Spinal cord (tissue), 10 donors: Measurements from ENCODE around the gene AGK. TPM values are rescaled to one million over a fixed set of nuclear protein-coding genes. Genes with fewer than 3 reads are reported as not detected.
"Not testable (repeated sequence)": the region's sequence is repeated elsewhere in the genome, so short reads cannot be mapped to it uniquely, and the experiment has no call there.

Experiments
- DNase-seq, 6 donors: peaks; one replicate each; pipeline versions ENCODE4 v3.0.0 to v3.0.0-alpha.2; 2013 to 2015; ENCODE audit warnings: low spot score in 6 of 6, low read depth in 4 of 6
- H3K27ac ChIP-seq: one replicate; pipeline ENCODE4 v1.5.1; 2013; ENCODE audit warnings: low read depth, low read length, control low read depth
- H3K27me3 ChIP-seq: one replicate; pipeline ENCODE4 v1.6.1; 2013; ENCODE audit warnings: low read length; ENCODE audit not compliant: control insufficient read depth, insufficient read depth
- H3K36me3 ChIP-seq: one replicate; pipeline ENCODE4 v1.6.1; 2013; ENCODE audit warnings: low read length; ENCODE audit not compliant: control insufficient read depth, insufficient read depth
- H3K4me1 ChIP-seq: one replicate; pipeline ENCODE4 v1.6.1; 2013; ENCODE audit warnings: low read length; ENCODE audit not compliant: control insufficient read depth, insufficient read depth
- H3K4me3 ChIP-seq: one replicate; pipeline ENCODE4 v1.5.1; 2013; ENCODE audit warnings: low read depth, low read length, control low read depth
- H3K9me3 ChIP-seq: one replicate; pipeline ENCODE4 v1.6.1; 2013; ENCODE audit warnings: low read length; ENCODE audit not compliant: control insufficient read depth, insufficient read depth
- WGBS: methylation state at CpG from one replicate; pipeline ENCODE4 v1.1.5; 2013; ENCODE audit warnings: missing lambda C conversion rate; ENCODE audit not compliant: insufficient coverage; 5-methylcytosine and 5-hydroxymethylcytosine counted together
- polyA plus RNA-seq, 2 donors: library from polyadenylated mRNA; unstranded; fragments of 120-200 nt; gene quantifications; one replicate each; pipeline ENCODE4 v1.2.1, GENCODE V29; 2013; ENCODE audit not compliant: insufficient read length in 2 of 2
- total RNA-seq, 2 donors: library from RNA; depleted of rRNA in 1 of 2; stranded (reverse); fragments of 120-200 nt in 1 of 2; fragments of >200 nt in 1 of 2; gene quantifications; one replicate each; pipeline versions ENCODE4 v1.2.3 to v1.2.4, GENCODE V29; 2013 to 2014
- donor health status: healthy.

AGK gene
- total and polyA plus RNA-seq, 4 donors: 43.7 to 65.7 (median 48.5) TPM

DNA sequence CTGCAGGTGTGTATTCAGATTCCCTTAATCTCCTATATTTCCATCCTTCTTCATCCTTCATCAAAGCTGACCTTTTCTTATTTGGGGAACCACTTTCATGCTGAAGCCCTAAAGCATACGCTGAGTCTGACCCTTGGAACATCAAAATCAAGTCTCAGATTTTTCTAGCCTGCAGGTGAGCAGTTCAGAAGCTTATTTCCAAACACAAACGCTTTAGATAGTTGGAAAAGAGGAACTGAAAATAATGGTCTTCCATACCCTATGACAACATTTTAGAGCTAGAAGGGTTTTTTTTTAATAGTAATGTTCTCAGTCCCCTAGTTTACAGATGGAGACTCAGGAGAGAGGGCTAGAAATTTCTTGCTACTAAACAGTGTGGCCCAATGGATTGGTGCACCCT is 1.6 kb upstream of the AGK start:
- Histone ChIP-seq H3K9me3 (no peaks in the 10 kb centered on the region), H3K4me3 (no peak overlapping the region), H3K27me3 (no peaks in the 10 kb centered on the region), H3K4me1 (peaks cover 20% of the 10 kb centered on the region), H3K27ac (no peak overlapping the region), H3K36me3 (no peaks in the 10 kb centered on the region)
- no peak for DNase-seq
- 100% methylated on average over 1 of the region's 2 CpGs for WGBS

DNA sequence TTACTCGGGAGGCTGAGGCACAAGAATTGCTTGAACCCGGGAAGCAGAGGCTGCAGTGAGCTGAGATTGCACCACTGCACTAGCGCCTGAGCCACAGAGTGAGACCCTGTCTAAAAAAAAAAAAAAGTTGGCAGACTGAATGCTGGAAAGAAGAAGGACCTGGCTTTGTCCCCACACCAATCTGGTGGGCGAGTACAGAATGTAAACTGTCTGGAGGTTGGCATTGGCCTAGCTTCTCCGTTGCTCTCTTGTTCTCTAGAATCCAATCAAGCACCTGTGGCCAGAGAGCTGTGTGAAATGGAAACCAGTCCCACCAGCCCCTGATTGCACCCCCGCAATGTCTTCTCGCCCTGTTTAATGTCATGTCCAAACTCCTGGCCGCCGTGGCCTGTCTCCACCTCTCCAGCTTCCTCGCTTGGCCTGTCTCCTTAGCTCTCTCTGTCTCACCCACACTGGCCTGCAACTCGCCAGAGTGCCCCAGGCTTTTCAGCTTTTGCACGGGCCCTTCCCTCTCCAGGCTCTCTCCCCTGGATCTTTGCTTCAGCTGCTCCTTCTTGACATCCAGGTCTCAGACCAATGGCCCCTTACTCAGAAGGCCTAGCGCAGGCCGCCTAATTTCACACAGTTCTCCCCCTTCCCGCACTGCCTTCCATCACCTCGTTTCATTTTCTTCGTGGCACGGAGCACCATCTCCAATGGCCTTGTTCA is 670 bp upstream of the AGK start:
- no peaks in the 10 kb centered on the region for H3K27me3 ChIP-seq
- DNase-seq: peak in 2 of 6 donors; percentile 7 to 59
- peak overlapping the region; percentile 65 for H3K4me3 ChIP-seq
- no peaks in the 10 kb centered on the region for H3K9me3 ChIP-seq
- peaks cover 20% of the 10 kb centered on the region for H3K4me1 ChIP-seq
- peak overlapping the region; percentile 86 for H3K27ac ChIP-seq
- no peaks in the 10 kb centered on the region for H3K36me3 ChIP-seq
- 26% methylated on average over 17 of the region's 18 CpGs for WGBS

DNA sequence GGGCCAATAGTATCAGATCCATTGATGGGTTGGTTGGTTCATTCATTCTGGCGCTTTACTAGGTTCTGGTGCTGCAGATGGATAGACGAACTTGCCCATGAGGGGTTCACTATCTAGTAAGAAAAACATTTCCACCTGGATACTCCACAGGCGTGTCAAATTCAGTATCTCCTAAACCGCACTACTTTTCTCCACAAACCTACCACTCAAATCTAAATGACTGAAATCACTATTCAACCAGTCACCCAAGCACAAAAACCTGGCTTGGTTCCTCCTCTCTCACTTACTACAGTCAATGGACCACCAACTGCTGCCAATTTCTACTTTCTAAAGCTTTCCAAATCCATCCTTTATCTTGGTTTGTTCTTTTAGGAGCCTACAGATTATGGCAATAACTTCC is 572 bp downstream of the AGK start:
- Histone ChIP-seq H3K4me3 (peak overlapping the region; percentile 65), H3K36me3 (peaks cover 3% of the 10 kb centered on the region), H3K27me3 (no peaks in the 10 kb centered on the region), H3K4me1 (peaks cover 20% of the 10 kb centered on the region), H3K9me3 (no peaks in the 10 kb centered on the region), H3K27ac (peak overlapping the region; percentile 33)
- peak in 2 of 6 donors; percentile 7 to 50 for DNase-seq
- WGBS: 2% methylated on average over 4 of the region's 4 CpGs

DNA sequence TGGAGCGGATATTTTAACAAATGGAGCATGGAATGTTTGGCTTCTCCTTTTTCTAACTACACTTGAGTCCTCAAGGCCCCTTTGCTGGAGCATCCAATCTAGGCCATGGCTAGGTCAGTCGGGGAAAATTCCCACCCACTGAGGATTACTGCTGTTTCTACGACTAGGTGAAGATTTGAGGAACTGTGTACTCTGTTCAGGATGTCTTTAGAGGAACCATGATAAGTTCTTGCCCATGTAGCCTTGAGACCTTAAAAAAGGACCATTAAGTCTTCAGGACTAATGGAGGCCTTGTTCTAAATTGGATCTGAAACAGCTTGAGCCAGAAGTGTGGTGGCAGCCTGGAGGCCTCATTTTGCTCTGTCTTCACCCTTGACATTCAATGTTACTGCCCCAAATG is 6.2 kb downstream of the AGK start:
- Histone ChIP-seq H3K4me1 (peaks cover 4% of the 10 kb centered on the region), H3K9me3 (no peaks in the 10 kb centered on the region), H3K36me3 (peaks cover 10% of the 10 kb centered on the region), H3K27me3 (no peaks in the 10 kb centered on the region), H3K4me3 (no peak overlapping the region), H3K27ac (peak overlapping the region; percentile 64)
- WGBS: no CpG with 5 or more reads among the region's 3 CpGs
- no peak for DNase-seq

DNA sequence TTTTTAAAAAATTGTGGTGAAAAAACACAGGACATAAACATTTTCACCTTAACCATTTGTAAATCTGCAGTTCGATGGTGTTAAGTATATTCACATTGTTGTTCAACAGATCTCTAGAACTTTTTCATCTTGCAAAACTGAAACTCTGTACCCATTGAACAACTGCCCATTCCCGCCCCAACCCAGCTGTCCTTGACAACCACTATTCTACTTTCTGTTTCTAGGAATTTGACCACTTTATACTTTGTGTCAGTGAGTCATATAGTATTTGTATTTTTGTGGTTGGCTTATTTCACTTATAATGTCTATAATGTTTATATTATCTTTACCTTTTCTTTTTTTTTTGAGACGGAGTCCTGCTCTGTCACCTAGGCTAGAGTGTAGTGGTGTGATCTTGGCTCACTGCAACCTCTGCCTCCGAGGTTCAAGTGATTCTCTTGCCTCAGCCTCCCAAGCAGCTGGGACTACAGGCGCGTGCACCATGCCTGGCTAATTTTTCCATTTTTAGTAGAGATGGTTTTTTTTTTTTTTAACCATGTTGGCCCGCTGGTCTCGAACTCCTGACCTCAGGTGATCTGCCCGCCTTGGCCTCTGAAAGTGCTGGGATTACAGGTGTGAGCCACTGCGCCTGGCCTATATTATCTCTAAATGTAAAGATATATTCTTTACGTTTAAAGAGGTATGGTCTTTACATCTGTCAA is 6.8 kb downstream of the AGK start:
- H3K4me3 ChIP-seq, H3K27me3 ChIP-seq, DNase-seq, H3K9me3 ChIP-seq, H3K4me1 ChIP-seq, H3K36me3 ChIP-seq: not testable (repeated sequence)
- 100% methylated on average over 1 of the region's 11 CpGs for WGBS
- H3K27ac ChIP-seq: peak overlapping the region; percentile 64

DNA sequence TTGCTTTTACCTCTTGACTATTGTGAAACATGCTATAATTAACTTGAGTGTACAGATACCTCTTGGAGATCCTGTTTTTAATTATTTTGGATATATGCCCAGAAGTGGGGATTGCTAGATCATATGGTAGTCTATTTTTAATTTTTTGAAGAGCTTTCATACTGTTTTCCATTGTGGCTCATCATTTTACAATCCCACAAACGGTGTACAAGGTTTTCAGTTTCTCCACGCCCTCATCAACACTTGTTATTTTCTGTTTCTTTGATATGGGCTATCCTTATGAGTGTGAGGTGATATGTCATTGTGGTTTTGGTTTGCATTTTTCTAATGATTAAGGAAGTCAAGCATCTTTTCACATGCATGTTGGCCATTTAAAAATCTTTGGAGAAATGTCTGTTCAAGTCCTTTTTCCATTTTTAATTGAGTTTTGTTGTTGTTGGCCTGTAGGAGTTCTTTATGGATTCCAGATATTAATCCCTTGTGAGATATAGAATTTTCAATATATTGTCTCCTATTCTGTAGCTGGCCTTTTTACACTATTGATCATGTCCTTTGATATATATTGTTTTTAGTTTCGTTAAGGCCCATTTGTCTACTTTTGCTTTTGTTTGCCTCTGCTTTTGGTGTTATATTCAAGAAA is 7.5 kb downstream of the AGK start:
- Histone ChIP-seq H3K4me1 (peaks cover 4% of the 10 kb centered on the region), H3K36me3 (peaks cover 10% of the 10 kb centered on the region), H3K9me3 (no peaks in the 10 kb centered on the region), H3K4me3 (no peak overlapping the region), H3K27me3 (no peaks in the 10 kb centered on the region), H3K27ac (no peak overlapping the region)
- no peak for DNase-seq
- WGBS: no CpG with 5 or more reads among the region's 3 CpGs

DNA sequence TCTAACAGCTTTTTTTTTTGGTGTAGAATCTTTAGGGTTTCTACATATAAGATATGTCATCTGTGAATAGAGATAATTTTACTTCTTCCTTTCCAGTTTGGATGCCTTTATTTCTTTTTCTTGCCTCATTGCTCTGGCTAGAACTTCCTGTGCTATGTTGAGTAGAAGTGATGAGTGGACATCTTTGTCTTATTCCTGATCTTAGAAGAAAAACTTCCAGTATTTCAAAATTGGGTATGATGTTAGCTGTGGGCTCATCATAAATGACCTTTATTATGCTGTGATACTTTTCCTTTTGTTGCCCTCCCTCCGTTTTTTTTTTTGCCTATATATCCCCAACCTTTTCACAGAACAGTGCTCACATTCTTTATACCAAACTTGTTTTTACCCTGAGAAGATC is 8.8 kb downstream of the AGK start:
- Histone ChIP-seq H3K36me3 (peaks cover 10% of the 10 kb centered on the region), H3K4me1 (peaks cover 4% of the 10 kb centered on the region), H3K4me3 (no peak overlapping the region), H3K27me3 (no peaks in the 10 kb centered on the region), H3K9me3 (no peaks in the 10 kb centered on the region), H3K27ac (no peak overlapping the region)
- no CpG with 5 or more reads among the region's 1 CpG for WGBS
- no peak for DNase-seq

DNA sequence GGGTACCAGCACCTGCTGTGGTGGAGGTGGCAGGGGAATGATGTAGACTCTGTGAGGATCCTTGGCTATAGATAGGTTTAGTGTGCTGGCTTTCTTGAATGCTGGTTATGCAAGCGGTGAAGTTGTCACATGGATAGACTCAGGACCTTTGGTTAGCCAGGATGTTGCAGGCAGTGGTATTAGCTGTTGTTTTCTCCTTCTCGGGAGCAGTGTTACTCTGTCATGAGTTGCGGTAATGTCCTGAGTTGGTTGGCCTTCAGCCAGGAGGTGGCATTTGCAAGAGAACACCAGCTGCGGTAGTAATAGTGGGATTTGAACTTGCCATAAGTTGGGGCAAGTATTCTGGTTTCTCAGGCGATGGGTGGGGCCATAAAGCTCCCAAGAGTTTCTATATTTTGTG is 10.8 kb downstream of the AGK start:
- Histone ChIP-seq H3K4me1 (peaks cover 4% of the 10 kb centered on the region), H3K9me3 (no peaks in the 10 kb centered on the region), H3K4me3 (no peak overlapping the region), H3K36me3 (peaks cover 10% of the 10 kb centered on the region), H3K27me3 (no peaks in the 10 kb centered on the region), H3K27ac (no peak overlapping the region)
- no peak for DNase-seq
- 86% methylated on average over 5 of the region's 5 CpGs for WGBS

DNA sequence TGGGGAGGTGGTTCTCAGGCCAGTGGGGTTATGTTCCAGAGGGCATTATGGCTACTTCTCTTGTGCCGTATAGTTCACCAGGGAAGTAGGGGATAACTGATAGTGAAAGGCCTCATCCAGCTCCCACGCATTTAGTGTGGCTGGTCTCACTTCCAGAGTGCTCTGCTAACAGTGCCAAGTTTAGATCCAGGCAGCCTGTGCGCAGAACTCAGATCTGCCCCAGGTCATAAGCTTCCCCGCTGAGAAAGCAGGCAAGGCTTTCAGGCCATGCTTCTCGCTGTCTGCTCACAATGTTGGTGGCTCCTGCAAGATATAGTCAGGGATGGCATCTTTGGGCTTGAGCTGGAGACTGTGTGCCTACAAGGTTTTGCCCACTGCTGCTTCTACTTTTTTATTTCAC is 11.3 kb downstream of the AGK start:
- WGBS: 83% methylated on average over 5 of the region's 5 CpGs
- peaks cover 10% of the 10 kb centered on the region for H3K36me3 ChIP-seq
- no peak overlapping the region for H3K27ac ChIP-seq

More for the DNA sequence above, 11.3 kb downstream of the AGK start:
- no peak for DNase-seq
- peaks cover 4% of the 10 kb centered on the region for H3K4me1 ChIP-seq
- no peaks in the 10 kb centered on the region for H3K9me3 ChIP-seq
- H3K27me3 ChIP-seq: no peaks in the 10 kb centered on the region
- no peak overlapping the region for H3K4me3 ChIP-seq
